Esophagus mucosa (tissue), 1 donor: ENCODE measurements around the gene COL6A3. TPM values are rescaled to one million over a fixed set of nuclear protein-coding genes. Genes with fewer than 3 reads are reported as not detected.
"Not testable (repeated sequence)": the region's sequence is repeated elsewhere in the genome, so short reads cannot be mapped to it uniquely, and the experiment has no call there.

Experiments used
- ATAC-seq: fragments of 200-7000 bp; cut with Tn5 transposase; one replicate; pipeline ENCODE4 v1.9.1; 2020
- total RNA-seq: library from RNA; stranded (reverse); gene quantifications from one replicate; pipeline ENCODE4 v1.2.4, GENCODE V29; 2023
- donor health status: DM: yes; HTN: yes; CAD: no.

The COL6A3 gene
- total RNA-seq, 1 donor from 2014 or later = 23.0 TPM

- no peak for ATAC-seq
Observed at GRCh38 chr2:237315829-237316225, 98.1 kb downstream of the COL6A3 start.

DNA sequence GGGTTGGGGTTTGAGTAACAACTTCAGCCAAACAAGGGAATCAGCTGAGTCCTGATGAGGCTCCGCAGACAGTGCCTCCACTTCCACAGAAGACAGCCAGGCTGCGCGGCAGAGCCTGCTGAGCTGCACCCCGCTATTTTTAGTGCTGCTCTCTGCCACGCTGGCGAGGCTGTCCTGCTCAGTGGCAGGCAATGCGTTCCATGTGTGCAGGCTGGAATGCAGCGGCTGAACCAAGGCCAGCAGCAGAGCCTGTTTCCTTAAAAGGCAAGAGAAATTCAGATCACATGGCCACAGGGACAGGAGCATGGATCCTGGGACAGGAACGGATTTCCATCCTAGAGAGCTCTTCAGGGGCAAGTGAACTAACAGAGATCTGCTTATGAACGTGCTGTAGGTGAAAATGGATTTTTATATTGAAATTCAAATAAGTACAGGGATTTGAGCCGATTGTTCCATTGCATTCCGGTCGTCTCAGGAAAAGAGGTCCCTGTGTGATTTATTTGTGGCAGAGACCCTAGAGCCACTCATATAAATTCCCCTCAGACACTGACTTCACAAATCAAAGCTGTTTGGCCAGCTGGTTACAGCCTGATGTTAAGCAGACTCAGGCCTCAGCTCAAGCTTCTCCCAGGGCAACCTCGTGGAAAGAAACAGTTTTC lies 98.7 kb downstream of the COL6A3 start:
- ATAC-seq = peak; percentile 41

GRCh38 chr2:237314681-237315080 lies 99.3 kb downstream of the COL6A3 start:
- ATAC-seq = no peak

DNA sequence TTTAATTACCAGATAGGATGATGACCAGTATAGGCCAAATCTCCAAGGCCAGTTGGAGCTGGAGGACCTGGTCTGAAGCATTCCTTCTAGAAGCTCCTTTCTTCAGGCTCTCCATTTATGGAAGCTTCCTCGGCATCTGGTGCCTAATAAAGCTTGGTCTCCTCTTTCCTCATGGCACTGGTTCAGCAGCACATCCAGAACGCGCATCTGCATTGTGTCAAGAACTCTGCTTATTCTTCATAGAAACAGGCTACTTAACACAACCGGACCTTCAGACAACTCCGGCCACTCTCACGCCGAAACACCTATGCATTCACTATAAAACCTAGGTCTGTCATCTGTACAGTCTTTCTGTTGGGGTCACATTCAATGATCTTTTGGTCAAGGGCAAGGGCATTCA lies 99.8 kb downstream of the COL6A3 start:
- ATAC-seq = no peak

DNA sequence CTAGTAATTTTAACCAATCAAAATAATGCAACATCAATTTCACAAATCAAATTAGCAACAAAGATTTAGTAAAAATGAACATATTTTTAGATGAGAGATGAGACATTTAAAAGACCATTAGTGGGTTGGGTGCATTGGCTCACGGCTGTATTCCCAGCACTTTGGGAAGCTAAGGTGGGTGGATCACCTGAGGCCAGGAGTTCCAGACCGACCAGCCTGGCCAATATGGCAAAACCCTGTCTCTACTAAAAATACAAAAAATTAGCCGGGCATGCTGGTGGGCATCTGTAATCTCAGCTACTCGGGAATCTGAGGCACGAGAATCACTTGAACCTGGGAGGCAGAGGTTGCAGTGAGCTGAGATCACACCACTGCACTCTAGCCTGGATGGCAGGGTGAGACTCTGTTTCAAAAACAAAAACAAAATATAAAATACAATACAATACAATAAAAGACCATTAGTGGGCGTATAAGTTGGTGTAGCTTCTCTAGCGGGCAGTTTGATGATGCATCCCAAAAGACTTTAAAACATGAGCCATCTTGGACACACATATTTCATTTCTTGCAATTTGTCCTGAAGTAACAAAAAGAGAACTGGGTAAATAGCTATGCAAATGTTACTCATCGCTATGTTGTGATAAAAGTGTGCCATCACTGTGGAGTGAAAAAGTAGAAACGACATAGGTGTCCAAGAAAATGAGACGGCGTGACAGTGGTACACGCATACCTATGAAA lies 101.8 kb downstream of the COL6A3 start:
- ATAC-seq = no peak

- no peak for ATAC-seq
Observed at GRCh38 chr2:237310515-237311114, 103.3 kb downstream of the COL6A3 start.

DNA sequence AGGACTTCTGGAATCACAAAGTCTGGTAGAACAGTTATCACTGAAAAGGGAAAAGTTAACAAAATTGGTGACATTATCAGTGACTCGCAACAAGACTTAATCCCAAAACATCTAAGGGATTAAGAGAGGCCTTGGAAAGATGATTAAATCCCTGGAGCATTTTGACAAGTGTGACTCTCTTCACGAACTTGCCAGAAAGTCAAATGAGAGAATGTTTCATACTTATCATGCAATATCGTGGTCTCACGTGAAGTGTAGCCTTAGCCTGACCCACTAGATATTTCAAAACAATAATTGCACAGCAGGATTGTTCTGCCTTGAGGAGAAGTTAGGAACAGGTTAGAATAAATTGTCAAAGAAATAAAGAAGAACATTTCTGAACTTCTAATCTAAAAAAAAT lies 104.5 kb downstream of the COL6A3 start:
- ATAC-seq = no peak

DNA sequence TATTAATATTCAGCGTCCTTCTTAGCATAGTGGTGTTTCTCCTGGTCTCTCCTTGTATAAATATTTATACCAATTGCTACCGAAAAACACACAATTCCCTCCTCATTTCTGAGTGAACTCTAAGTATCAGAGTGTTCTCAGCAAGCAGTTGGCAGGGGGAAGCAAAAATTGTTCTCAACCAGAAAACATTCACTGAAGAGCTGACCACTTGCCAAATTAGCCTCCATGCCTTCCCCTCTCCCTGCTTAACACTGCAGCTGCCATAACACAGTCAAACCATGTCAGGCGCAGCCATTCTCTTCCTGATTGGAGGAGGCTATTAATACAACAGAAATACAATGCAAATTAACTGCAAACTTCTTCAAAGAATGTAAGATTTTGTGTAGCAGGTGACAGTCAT lies 105.0 kb downstream of the COL6A3 start:
- no peak for ATAC-seq

DNA sequence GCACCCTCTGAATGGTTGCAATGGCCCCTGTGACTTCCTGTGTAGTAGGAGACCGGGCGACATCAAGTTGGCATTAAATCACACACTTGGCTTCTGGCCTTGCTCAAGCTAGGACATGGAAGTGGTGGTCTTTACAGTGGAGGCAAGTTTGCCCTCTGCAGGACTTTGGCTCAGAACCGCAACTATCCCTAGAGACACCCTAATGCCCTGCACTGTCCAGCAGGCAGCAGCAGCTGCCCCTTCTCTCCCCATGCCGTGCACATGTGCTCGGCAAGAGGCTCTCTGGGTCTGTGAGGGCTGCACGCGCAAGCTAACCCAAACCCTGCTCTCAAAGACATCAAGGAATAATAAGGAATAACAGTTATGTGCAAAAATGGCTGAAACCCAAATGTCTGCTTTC lies 106.5 kb downstream of the COL6A3 start:
- ATAC-seq = no peak

DNA sequence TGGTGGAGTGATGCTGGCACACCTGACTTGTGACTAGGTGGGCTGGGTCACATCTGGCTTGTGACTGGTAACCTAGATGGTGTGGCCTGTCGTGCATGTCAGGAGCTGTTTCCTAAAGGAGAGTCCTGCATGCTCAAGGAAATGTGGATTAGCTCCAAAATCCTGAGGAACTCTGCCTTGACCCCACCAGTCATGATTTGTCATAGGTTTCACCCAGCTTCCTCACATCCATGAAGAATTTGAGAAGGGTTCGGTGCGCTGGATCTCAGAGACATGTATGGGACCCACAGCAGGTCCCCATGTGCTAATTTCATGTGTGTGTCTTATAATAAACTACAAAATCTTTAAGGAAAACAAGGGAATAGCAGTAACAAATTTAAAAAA lies 107.2 kb downstream of the COL6A3 start:
- no peak for ATAC-seq

GRCh38 chr2:237306083-237306786 lies 107.7 kb downstream of the COL6A3 start:
- no peak for ATAC-seq

DNA sequence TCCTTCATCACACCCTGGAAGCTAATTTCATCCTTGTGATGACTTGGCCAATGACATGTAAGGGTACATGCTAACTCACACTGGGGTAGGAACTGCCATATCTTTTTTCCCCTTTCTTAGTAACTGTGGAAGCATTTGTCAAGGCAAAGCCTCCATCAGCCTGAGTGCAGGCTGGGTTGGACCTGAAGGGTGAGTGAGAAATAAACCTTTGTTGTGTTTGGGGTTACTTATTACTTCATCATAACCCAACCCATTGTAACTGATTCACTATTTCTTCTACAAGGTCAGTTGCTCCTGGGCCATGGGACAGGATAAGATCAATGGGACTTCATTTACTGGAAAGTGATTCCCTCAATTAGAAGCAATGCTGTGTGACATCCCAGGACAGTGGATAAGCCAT lies 108.4 kb downstream of the COL6A3 start:
- ATAC-seq = no peak

DNA sequence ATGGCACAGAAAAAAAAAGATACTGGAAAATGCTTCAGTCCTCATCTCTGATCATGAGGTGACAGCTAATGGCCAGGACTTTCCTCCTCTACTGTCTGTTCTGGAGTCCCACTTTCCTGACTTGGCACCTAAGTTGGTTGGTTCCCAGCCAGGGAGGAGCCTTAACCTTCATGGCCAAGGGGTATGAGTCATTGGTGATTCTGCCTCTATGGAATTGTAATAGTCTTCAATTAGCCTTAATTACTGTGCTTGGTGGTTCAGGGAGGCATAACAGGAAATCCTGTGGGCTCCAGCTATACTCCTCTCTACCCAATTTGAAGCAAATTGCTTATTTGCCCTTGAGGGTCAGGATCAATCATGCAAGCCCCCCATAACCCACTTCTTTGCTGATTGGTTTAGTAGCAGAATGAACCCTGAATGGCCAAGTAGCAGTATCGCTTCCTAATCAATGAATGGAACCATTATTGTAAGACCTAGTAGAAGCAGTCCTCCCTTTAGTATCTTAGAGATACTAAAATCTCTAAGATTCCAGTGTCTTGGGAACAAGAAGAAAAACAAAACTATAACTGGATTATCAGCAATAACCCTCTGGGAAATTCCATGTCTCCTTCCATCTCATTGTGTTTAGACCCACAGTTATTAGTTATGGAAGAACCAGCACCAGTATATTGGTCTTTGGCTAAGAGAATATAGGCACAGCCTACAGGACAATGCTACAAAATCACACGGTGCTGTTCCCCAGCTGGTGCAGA lies 109.0 kb downstream of the COL6A3 start:
- peak; percentile 56 for ATAC-seq

GRCh38 chr2:237303244-237303643 lies 110.7 kb downstream of the COL6A3 start:
- ATAC-seq = not testable (repeated sequence)

GRCh38 chr2:237301595-237301994 lies 112.4 kb downstream of the COL6A3 start:
- no peak for ATAC-seq

DNA sequence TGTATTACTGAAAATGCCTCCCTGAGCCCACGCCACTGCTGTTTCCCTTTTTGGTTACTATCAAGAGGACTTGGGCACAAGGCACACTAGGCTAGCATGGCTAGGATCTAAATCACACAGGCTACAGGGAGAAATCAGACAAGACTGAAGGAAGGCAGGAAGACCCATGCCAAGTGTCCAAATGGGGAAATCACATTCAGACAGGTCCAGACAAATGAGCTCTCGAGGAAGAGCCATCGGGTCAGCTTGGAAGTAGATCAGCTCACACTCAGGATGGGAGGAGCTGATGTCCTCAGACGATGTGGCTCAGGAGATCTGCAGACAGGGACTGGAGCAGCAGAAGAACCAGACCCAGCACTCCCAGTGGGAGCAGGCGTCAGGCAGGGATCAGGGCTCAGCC lies 113.2 kb downstream of the COL6A3 start:
- no peak for ATAC-seq

DNA sequence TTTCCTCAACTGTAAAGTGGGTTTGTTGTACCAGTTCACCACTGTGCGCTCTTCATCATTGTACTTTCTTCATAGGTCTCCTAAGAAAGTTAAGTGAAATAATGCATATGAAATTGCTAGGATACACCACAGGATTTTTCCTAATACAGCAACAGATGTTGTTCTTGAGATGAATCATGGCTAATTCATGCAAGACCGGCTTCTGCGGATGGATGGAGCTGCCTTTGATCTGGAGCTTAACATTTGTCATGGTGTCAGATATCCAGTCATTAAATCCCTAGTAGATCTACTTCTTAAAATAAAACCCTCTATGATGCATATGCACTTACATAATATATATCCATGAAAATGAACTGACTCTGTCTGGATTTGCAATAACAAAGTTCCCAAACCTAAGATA lies 114.1 kb downstream of the COL6A3 start:
- ATAC-seq = peak; percentile 88

DNA sequence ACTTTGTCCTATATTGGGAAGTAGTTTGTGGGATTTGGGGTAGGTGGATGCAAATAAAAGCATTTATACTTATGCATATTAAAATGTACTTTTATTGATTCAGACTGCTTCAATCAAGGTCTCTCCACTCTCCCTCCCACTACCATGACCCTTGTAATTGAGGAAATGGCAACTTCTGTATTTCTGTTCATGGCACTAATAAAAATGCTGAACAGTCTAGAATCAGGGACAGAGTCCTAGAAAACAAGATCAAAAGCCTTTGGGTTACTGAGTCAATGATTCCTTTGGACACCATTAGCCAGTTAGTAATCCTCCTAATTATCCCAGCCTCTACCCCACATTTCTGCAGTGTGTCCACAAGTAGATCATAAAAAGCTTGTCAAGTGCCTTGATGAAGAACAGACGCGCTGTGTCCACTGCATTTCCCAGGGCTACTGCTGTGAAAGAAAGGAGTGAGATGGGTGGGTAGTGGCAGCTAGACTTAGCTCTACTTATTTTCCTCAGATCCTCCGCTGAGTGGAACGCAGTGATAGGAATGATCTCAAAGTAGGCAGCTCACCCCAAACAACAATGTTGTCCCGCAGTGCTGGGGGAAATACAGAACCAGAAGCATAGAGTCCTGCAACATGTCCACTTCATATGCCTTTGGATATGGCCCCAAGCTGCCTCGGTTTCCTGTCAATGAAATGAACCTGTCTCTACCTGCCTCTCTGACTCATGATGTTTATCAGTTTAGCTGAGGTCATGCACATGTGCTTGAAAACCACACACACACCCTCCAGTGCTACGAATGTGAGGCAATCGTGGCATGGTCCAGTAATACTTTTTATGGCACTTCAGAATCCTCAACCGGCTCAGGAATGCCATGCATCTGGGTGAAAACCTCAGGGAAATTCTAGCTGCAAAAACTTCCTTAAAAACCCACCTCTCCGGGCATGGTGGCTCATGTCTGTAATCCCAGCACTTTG lies 115.5 kb downstream of the COL6A3 start:
- ATAC-seq = peak; percentile 91

GRCh38 chr2:237297421-237298150 lies 116.4 kb downstream of the COL6A3 start:
- no peak for ATAC-seq

- ATAC-seq = no peak
Observed at GRCh38 chr2:237296756-237297155, 117.2 kb downstream of the COL6A3 start.
